SK-N-SH (cell line): ENCODE measurements around the gene C6orf89. TPM values are rescaled to one million over a fixed set of nuclear protein-coding genes. Genes with fewer than 3 reads are reported as not detected.
"Not testable (repeated sequence)": the region's sequence is repeated elsewhere in the genome, so short reads cannot be mapped to it uniquely, and the experiment has no call there.

ENCODE experiments used
- CTCF ChIA-PET: fragments of 300-600, 350-600 bp; formaldehyde crosslinking; extraction: SDS; loops from one replicate; lab custom pipeline; 2021; lab: Yijun Ruan, JAX
- POLR2A ChIA-PET: fragments of 350-600 bp; sonication (Branson Sonifier 250); formaldehyde crosslinking; extraction: SDS; loops from one replicate; lab custom pipeline; 2020; ENCODE audit warnings: antibody characterized with exemption, inconsistent platforms; lab: Yijun Ruan, JAX
- DNase-seq: peaks from one replicate; pipeline ENCODE4 v3.0.0; 2012
- H2AFZ ChIP-seq: fragments of 200-600 bp; sonication (generic); 2 replicates; pipeline ENCODE4 v1.8.1; 2016; ENCODE audit warnings: antibody characterized with exemption, mild to moderate bottlenecking, low read depth
- H3F3A ChIP-seq: fragments of 200-600 bp; sonication (generic); replicated peaks from 2 replicates; pipeline ENCODE3; 2016; ENCODE audit warnings: antibody characterized with exemption, mild to moderate bottlenecking; ENCODE audit not compliant: insufficient read depth
- H3K27ac ChIP-seq, 2 experiments: fragments of 200-500 bp in 1 of 2; fragments of 200-600 bp in 1 of 2; sonication (Bioruptor generic) in 1 of 2; sonication (generic), shearing (Covaris generic) in 1 of 2; 2 replicates each; pipeline versions ENCODE4 v1.5.1 to v1.6.1; 2014 to 2016; ENCODE audit warnings: low read depth in 2 of 2, inconsistent platforms in 1 of 2, low read length in 1 of 2, mild to moderate bottlenecking in 1 of 2, mixed read lengths in 1 of 2
- H3K27me3 ChIP-seq: fragments of 200-600 bp; sonication (generic), shearing (Covaris generic); 2 replicates; pipeline ENCODE4 v1.6.1; 2016; ENCODE audit warnings: mixed run types; ENCODE audit not compliant: insufficient read depth
- H3K36me3 ChIP-seq, 2 experiments: fragments of 200-500 bp in 1 of 2; fragments of 200-600 bp in 1 of 2; sonication (Bioruptor generic) in 1 of 2; sonication (generic) in 1 of 2; replicated peaks in 1 of 2; 2 replicates each; pipeline versions ENCODE3 to v1.5.1; 2014 to 2016; ENCODE audit warnings: low read length in 1 of 2, mild to moderate bottlenecking in 1 of 2; ENCODE audit not compliant: insufficient read depth in 2 of 2, control insufficient read depth in 1 of 2
- H3K4me1 ChIP-seq, 2 experiments: fragments of 200-500 bp in 1 of 2; fragments of 200-600 bp in 1 of 2; sonication (Bioruptor generic) in 1 of 2; sonication (generic), shearing (Covaris generic) in 1 of 2; 2 replicates each; pipeline versions ENCODE4 v1.5.1 to v1.6.1; 2014 to 2016; ENCODE audit warnings: low read depth in 1 of 2, low read length in 1 of 2, mixed run types in 1 of 2; ENCODE audit not compliant: insufficient read depth in 2 of 2, control insufficient read depth in 1 of 2
- H3K4me2 ChIP-seq: fragments of 200-600 bp; sonication (generic), shearing (Covaris generic); 2 replicates; pipeline ENCODE4 v1.6.1; 2017; ENCODE audit warnings: mixed run types
- H3K4me3 ChIP-seq, 2 experiments: fragments of 200-500 bp in 1 of 2; fragments of 200-600 bp in 1 of 2; sonication (Bioruptor generic) in 1 of 2; sonication (generic), shearing (Covaris generic) in 1 of 2; 2 replicates each; pipeline versions ENCODE4 v1.5.1 to v1.8.1; 2014 to 2016; ENCODE audit warnings: low read depth in 2 of 2, inconsistent platforms in 1 of 2, low read length in 1 of 2, mild to moderate bottlenecking in 1 of 2, mixed read lengths in 1 of 2, moderate library complexity in 1 of 2
- H3K79me2 ChIP-seq: fragments of 200-600 bp; sonication (generic); 2 replicates; pipeline ENCODE4 v1.8.1; 2017; ENCODE audit warnings: mild to moderate bottlenecking; ENCODE audit not compliant: insufficient read depth
- H3K9ac ChIP-seq: fragments of 200-600 bp; sonication (generic); 2 replicates; pipeline ENCODE4 v1.6.1; 2017; ENCODE audit warnings: mixed run types
- H3K9me2 ChIP-seq: fragments of 200-600 bp; sonication (generic); 2 replicates; pipeline ENCODE4 v1.6.1; 2017; ENCODE audit warnings: mixed run types
- H3K9me3 ChIP-seq: fragments of 200-600 bp; sonication (generic); 2 replicates; pipeline ENCODE4 v1.6.1; 2017; ENCODE audit warnings: mixed run types, mild to moderate bottlenecking, moderate library complexity
- H4K20me1 ChIP-seq: fragments of 200-600 bp; sonication (generic); 2 replicates; pipeline ENCODE4 v1.6.1; 2017; ENCODE audit warnings: mild to moderate bottlenecking, mixed run types; ENCODE audit not compliant: insufficient read depth
- GABPA ChIP-seq: IDR thresholded peaks from 2 replicates; pipeline ENCODE4 v1.4.0; 2012; ENCODE audit warnings: low read depth, mild to moderate bottlenecking
- GATA2 ChIP-seq: sonication (generic); formaldehyde crosslinking; IDR thresholded peaks from 2 replicates; pipeline ENCODE4 v1.5.0; 2020; ENCODE audit warnings: mild to moderate bottlenecking, missing genetic modification reagents
- JUND ChIP-seq: IDR thresholded peaks from 2 replicates; pipeline ENCODE4 v1.4.0; 2012
- NRF1 ChIP-seq: IDR thresholded peaks from 2 replicates; pipeline ENCODE4 v1.6.1; 2012; ENCODE audit warnings: low read depth, mild to moderate bottlenecking, low read length
- POLR2AphosphoS5 ChIP-seq: IDR thresholded peaks from 2 replicates; pipeline ENCODE4 v1.6.1; 2012; ENCODE audit warnings: low read depth, low read length
- RCOR1 ChIP-seq: fragments of 150-350 bp; IDR thresholded peaks from 2 replicates; pipeline ENCODE4 v1.6.1; 2017; ENCODE audit warnings: antibody characterized with exemption, low read length
- RFX5 ChIP-seq: IDR thresholded peaks from 2 replicates; pipeline ENCODE4 v1.6.1; 2012; ENCODE audit warnings: mild to moderate bottlenecking, improper control_type of control experiment, low read length
- SIN3A ChIP-seq: IDR thresholded peaks from 2 replicates; pipeline ENCODE4 v1.6.1; 2012; ENCODE audit warnings: low read depth, mild to moderate bottlenecking, low read length, moderate library complexity, borderline replicate concordance
- WGBS: methylation state at CpG from one replicate; pipeline ENCODE4 v1.1.6; 2017; ENCODE audit warnings: low lambda C conversion rate; 5-methylcytosine and 5-hydroxymethylcytosine counted together
- polyA plus RNA-seq, 3 experiments: library from polyadenylated mRNA; depleted of rRNA; stranded (reverse); fragments of >200 nt; gene quantifications; 2 replicates each; pipeline ENCODE4 v1.2.3, GENCODE V29; 2012
- TF ChIP-seq, protein P1 (sequence below): IDR thresholded peaks from 2 replicates; pipeline ENCODE4 v1.4.0; 2012; ENCODE audit warnings: low read depth, borderline replicate concordance
- TF ChIP-seq, protein P2 (sequence below): IDR thresholded peaks from 2 replicates; pipeline ENCODE4 v1.6.1; 2012; ENCODE audit warnings: mild to moderate bottlenecking, low read depth, low read length, moderate library complexity

Gene C6orf89
- polyA plus RNA-seq, 1 of the 3 experiments (the other 2 are of a cell fraction) = 20.4 TPM

DNA sequence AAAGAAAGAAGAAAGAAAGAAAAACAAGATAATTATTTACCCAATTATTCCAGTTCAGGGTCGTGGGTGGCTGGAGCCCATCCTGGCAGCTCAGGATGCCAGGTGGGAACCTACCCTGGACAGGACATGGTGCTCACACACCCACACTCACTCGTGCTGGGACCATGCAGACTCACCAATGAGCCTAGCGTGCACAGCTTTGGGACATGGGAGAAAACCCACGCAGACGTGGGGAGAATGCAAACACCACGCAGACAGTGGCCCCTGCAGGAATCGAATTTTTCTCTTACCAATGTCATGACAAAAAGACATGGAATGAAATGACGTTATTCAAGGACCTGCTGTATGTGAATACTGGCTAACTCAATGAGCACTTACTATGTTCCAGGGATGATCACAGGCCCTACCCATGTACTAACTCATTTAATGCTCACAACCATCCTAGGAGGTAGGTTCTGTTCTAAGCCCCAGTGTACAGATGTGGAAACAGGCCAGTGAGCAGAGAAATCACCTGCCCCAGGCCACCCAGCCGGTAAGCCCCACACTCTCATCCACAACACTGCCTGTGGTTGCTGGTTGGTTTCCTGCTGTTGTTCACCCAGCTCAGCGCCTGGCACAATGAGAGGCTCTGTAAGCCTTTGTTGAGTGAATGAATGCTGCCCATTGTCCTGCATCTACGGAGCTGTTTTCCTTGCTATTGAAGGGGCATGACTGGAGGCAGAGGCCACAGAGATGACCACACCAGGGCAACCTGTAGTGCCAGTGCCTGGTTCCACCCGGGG, 62.0 kb downstream of the C6orf89 start:
- no peaks in the 10 kb centered on the region for H3K36me3 ChIP-seq
- H3K4me2 ChIP-seq = no peak overlapping the region
- DNase-seq = no peak
- no peaks in the 10 kb centered on the region for H4K20me1 ChIP-seq
- POLR2A ChIA-PET = no interaction called here
- H2AFZ ChIP-seq = no peak overlapping the region
- H3K27ac ChIP-seq = no peak overlapping the region
- H3K9me3 ChIP-seq = no peaks in the 10 kb centered on the region
- H3K27me3 ChIP-seq = no peaks in the 10 kb centered on the region
- peaks cover 7% of the 10 kb centered on the region for H3F3A ChIP-seq
- H3K9ac ChIP-seq = no peak overlapping the region
- TF ChIP-seq NRF1 = no peak
- no peak for TF ChIP-seq GABPA
- TF ChIP-seq SIN3A = no peak
- TF ChIP-seq, protein P1, sequence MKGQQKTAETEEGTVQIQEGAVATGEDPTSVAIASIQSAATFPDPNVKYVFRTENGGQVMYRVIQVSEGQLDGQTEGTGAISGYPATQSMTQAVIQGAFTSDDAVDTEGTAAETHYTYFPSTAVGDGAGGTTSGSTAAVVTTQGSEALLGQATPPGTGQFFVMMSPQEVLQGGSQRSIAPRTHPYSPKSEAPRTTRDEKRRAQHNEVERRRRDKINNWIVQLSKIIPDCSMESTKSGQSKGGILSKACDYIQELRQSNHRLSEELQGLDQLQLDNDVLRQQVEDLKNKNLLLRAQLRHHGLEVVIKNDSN = no peak
- no peak for TF ChIP-seq RFX5
- no peak for TF ChIP-seq RCOR1
- no peak for TF ChIP-seq POLR2AphosphoS5
- TF ChIP-seq, protein P2, sequence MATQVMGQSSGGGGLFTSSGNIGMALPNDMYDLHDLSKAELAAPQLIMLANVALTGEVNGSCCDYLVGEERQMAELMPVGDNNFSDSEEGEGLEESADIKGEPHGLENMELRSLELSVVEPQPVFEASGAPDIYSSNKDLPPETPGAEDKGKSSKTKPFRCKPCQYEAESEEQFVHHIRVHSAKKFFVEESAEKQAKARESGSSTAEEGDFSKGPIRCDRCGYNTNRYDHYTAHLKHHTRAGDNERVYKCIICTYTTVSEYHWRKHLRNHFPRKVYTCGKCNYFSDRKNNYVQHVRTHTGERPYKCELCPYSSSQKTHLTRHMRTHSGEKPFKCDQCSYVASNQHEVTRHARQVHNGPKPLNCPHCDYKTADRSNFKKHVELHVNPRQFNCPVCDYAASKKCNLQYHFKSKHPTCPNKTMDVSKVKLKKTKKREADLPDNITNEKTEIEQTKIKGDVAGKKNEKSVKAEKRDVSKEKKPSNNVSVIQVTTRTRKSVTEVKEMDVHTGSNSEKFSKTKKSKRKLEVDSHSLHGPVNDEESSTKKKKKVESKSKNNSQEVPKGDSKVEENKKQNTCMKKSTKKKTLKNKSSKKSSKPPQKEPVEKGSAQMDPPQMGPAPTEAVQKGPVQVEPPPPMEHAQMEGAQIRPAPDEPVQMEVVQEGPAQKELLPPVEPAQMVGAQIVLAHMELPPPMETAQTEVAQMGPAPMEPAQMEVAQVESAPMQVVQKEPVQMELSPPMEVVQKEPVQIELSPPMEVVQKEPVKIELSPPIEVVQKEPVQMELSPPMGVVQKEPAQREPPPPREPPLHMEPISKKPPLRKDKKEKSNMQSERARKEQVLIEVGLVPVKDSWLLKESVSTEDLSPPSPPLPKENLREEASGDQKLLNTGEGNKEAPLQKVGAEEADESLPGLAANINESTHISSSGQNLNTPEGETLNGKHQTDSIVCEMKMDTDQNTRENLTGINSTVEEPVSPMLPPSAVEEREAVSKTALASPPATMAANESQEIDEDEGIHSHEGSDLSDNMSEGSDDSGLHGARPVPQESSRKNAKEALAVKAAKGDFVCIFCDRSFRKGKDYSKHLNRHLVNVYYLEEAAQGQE = no peak
- TF ChIP-seq GATA2 = no peak
- TF ChIP-seq JUND = no peak
- TF ChIP-seq, all 33 proteins: peak for 0
- H3K4me3 ChIP-seq = no peak overlapping the region
- no peaks in the 10 kb centered on the region for H3K79me2 ChIP-seq
- CTCF ChIA-PET = interaction anchor here (1.4 kb wide), 1 partner anchor 182 kb away, joined by 3 read pairs; no protein-coding TSS in a partner anchor
- WGBS = 91% methylated on average over 10 of the region's 12 CpGs
- H3K4me1 ChIP-seq = peaks cover 0 to 4% of the 10 kb centered on the region in 2 experiments; a peak in 1 of 4 replicates
- H3K9me2 ChIP-seq = no peaks in the 10 kb centered on the region

- ChIA-PET CTCF (interaction anchor here (1.0 to 1.4 kb wide), 2 partner anchors 69 to 183 kb away, joined by 3 read pairs; no protein-coding TSS in a partner anchor), POLR2A (interaction anchor here (0.7 kb wide), 1 partner anchor 12 kb away, joined by 3 read pairs; no protein-coding TSS in a partner anchor)
- not testable (repeated sequence) for H3K4me2 ChIP-seq, H3K9me2 ChIP-seq, H3K27me3 ChIP-seq, H3K36me3 ChIP-seq, H3K4me1 ChIP-seq, H4K20me1 ChIP-seq, H3K4me3 ChIP-seq, DNase-seq, H3F3A ChIP-seq, H3K79me2 ChIP-seq, H3K9ac ChIP-seq, H3K9me3 ChIP-seq
- peak overlapping the region in 1 of 2 experiments; percentile 68; a peak in 2 of 4 replicates for H3K27ac ChIP-seq
- peak overlapping the region; percentile 32; the same call in 1 of the 2 replicates for H2AFZ ChIP-seq
- 81% methylated on average over 9 of the region's 9 CpGs for WGBS
Observed at GRCh38 chr6:36949076-36949475, 63.3 kb downstream of the C6orf89 start.
